Keratinocyte (primary cell): ENCODE data around the gene QSOX2. TPM values are rescaled to one million over a fixed set of nuclear protein-coding genes. Genes with fewer than 3 reads are reported as not detected.

ENCODE experiments used
- DNase-seq: peaks from one replicate; pipeline ENCODE4 v3.0.0-alpha.2; 2011; ENCODE audit warnings: low read depth, missing footprints, low spot score
- FAIRE-seq: peaks from 2 replicates; lab custom pipeline; 2011; peaks lifted over from hg19 to GRCh38; lab: Jason Lieb, UNC
- H2AFZ ChIP-seq: 2 replicates; pipeline ENCODE4 v1.6.0; 2012; ENCODE audit warnings: low read length, control low read depth, inconsistent platforms; ENCODE audit not compliant: control insufficient read depth
- H3K27ac ChIP-seq: 2 replicates; pipeline ENCODE4 v1.5.1; 2011; ENCODE audit warnings: low read length; ENCODE audit not compliant: control insufficient read depth, insufficient read depth
- H3K27me3 ChIP-seq: 3 replicates; pipeline ENCODE4 v1.6.0; 2011; ENCODE audit warnings: low read length; ENCODE audit not compliant: control insufficient read depth, insufficient read depth; ENCODE audit errors: extremely low read depth
- H3K36me3 ChIP-seq, 2 experiments: 2 replicates in 1 of 2; 3 replicates in 1 of 2; pipeline ENCODE4 v1.5.1; 2011; ENCODE audit warnings: low read length in 2 of 2, mild to moderate bottlenecking in 1 of 2; ENCODE audit not compliant: control insufficient read depth in 2 of 2, insufficient read depth in 2 of 2; ENCODE audit errors: extremely low read depth in 1 of 2
- H3K4me1 ChIP-seq: 3 replicates; pipeline ENCODE4 v1.5.1; 2011; ENCODE audit warnings: low read length; ENCODE audit not compliant: control insufficient read depth, insufficient read depth; ENCODE audit errors: extremely low read depth
- H3K4me2 ChIP-seq: 3 replicates; pipeline ENCODE4 v1.6.0; 2011; ENCODE audit warnings: low read depth, low read length; ENCODE audit not compliant: control insufficient read depth, insufficient read depth; ENCODE audit errors: extremely low read depth
- H3K4me3 ChIP-seq, 3 experiments: fragments of 200-600 bp in 1 of 3; sonication (generic) in 1 of 3; 2 replicates in 2 of 3; 3 replicates in 1 of 3; pipeline ENCODE4 v1.5.1; 2011 to 2016; ENCODE audit warnings: low read length in 3 of 3, mild to moderate bottlenecking in 3 of 3, control low read depth in 2 of 3, inconsistent platforms in 1 of 3, low read depth in 1 of 3, mixed read lengths in 1 of 3, mixed run types in 1 of 3, moderate library complexity in 1 of 3; ENCODE audit not compliant: control insufficient read depth in 2 of 3, insufficient read depth in 2 of 3; ENCODE audit errors: extremely low read depth in 1 of 3
- H3K79me2 ChIP-seq: 2 replicates; pipeline ENCODE4 v1.6.0; 2012; ENCODE audit warnings: low read length; ENCODE audit not compliant: control insufficient read depth, insufficient read depth
- H3K9ac ChIP-seq: 3 replicates; pipeline ENCODE4 v1.6.0; 2011; ENCODE audit warnings: low read length; ENCODE audit not compliant: control insufficient read depth, insufficient read depth; ENCODE audit errors: extremely low read depth
- H3K9me1 ChIP-seq: 3 replicates; pipeline ENCODE4 v1.6.0; 2011; ENCODE audit warnings: low read length; ENCODE audit not compliant: control insufficient read depth, insufficient read depth; ENCODE audit errors: extremely low read depth
- H3K9me3 ChIP-seq: 2 replicates; pipeline ENCODE4 v1.5.1; 2012; ENCODE audit warnings: low read depth, low read length; ENCODE audit not compliant: control insufficient read depth
- H4K20me1 ChIP-seq: 3 replicates; pipeline ENCODE4 v1.6.0; 2011; ENCODE audit warnings: low read length; ENCODE audit not compliant: control insufficient read depth, insufficient read depth; ENCODE audit errors: extremely low read depth
- CTCF ChIP-seq, 3 experiments: IDR thresholded peaks in 1 of 3; conservative IDR thresholded peaks in 1 of 3; optimal IDR thresholded peaks in 1 of 3; 2 replicates in 2 of 3; 3 replicates in 1 of 3; pipeline versions ENCODE3 to v1.5.1; 2011; ENCODE audit warnings: low read length in 3 of 3, mild to moderate bottlenecking in 3 of 3, moderate library complexity in 2 of 3, control low read depth in 1 of 3, inconsistent platforms in 1 of 3; ENCODE audit not compliant: insufficient read depth in 2 of 3; ENCODE audit errors: extremely low read depth in 1 of 3
- EZH2 ChIP-seq: IDR thresholded peaks from one replicate; pipeline ENCODE4 v1.6.1; 2012; ENCODE audit warnings: inconsistent platforms, mild to moderate bottlenecking, low read length, moderate library complexity
- dilution Hi-C: fragments of 300-500 bp; cut with MboI; formaldehyde crosslinking; loops from one replicate; pipeline ENCODE4 v1.7.0; 2020; ENCODE audit warnings: low sequenced_read_pairs; ENCODE audit not compliant: extremely low pct_ligation_motif_present
- polyA plus RNA-seq, 5 experiments: library from polyadenylated mRNA; depleted of rRNA in 3 of 5; stranded (reverse) in 3 of 5; stranded (forward) in 1 of 5; unstranded in 1 of 5; fragments of >200 nt; gene quantifications; 1 replicate in 1 of 5; 2 replicates in 3 of 5; 3 replicates in 1 of 5; pipeline versions ENCODE4 v1.2.1 to v1.2.3, GENCODE V29; 2011 to 2012; ENCODE audit warnings: missing spikeins in 2 of 5, low read depth in 1 of 5, low replicate concordance in 1 of 5

QSOX2 gene
- polyA plus RNA-seq, 1 donor (not counting 4 experiments of a cell fraction or from before 2014, with no cell fraction given) = 11.9 TPM

GRCh38 chr9:136287960-136288753, 42.5 kb upstream of the QSOX2 start:
- no peak for TF ChIP-seq CTCF (optimal IDR thresholded peaks at IDR 0.05 in 1 of 3, IDR thresholded peaks at IDR 0.05 in 1 of 3, conservative IDR thresholded peaks at IDR 0.05 in 1 of 3; ENCODE audit: extremely low read depth in 1 of 3, insufficient read depth in 2 of 3, low read length in 3 of 3)
- no peak for TF ChIP-seq EZH2
- no peaks in the 10 kb centered on the region for H3K36me3 ChIP-seq
- peaks cover 34% of the 10 kb centered on the region for H3K27me3 ChIP-seq
- no peak overlapping the region for H3K9ac ChIP-seq
- no peaks in the 10 kb centered on the region for H3K79me2 ChIP-seq
- DNase-seq = no peak
- FAIRE-seq = no peak
- no peaks in the 10 kb centered on the region for H3K9me1 ChIP-seq
- dilution Hi-C loops = no loop called here
- peaks cover 3% of the 10 kb centered on the region for H3K4me1 ChIP-seq
- H4K20me1 ChIP-seq = no peaks in the 10 kb centered on the region
- no peak overlapping the region for H3K4me3 ChIP-seq
- H2AFZ ChIP-seq = no peak overlapping the region
- no peak overlapping the region for H3K27ac ChIP-seq
- no peaks in the 10 kb centered on the region for H3K9me3 ChIP-seq
- no peak overlapping the region for H3K4me2 ChIP-seq

DNA sequence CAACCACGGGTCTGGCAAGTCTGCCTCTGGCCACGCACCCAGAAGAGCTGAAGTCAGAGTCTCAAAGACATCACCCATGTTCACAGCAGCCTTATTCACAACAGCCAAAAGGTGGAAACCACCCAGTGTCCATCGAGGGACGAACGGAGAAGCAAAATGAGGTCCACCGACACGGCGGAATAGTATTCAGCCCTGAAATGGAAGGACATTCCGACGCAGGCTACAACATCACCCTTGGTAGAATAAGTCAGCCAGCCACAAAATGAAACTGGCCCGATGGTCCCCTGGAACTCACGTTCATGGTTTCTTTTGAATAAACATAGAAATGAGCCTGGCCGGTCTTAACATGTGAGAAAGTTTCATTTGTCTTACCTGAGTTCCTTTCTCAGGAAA, 41.4 kb upstream of the QSOX2 start:
- H3K9me1 ChIP-seq = no peaks in the 10 kb centered on the region
- no peaks in the 10 kb centered on the region for H3K79me2 ChIP-seq
- no peaks in the 10 kb centered on the region for H3K36me3 ChIP-seq
- peaks cover 29% of the 10 kb centered on the region for H3K27me3 ChIP-seq
- H3K9ac ChIP-seq = no peak overlapping the region
- H4K20me1 ChIP-seq = no peaks in the 10 kb centered on the region
- no peak overlapping the region for H2AFZ ChIP-seq
- no peak overlapping the region for H3K4me2 ChIP-seq
- no peaks in the 10 kb centered on the region for H3K9me3 ChIP-seq
- peaks cover 3% of the 10 kb centered on the region for H3K4me1 ChIP-seq
- no peak for DNase-seq
- dilution Hi-C loops = no loop called here
- TF ChIP-seq CTCF (optimal IDR thresholded peaks at IDR 0.05 in 1 of 3, IDR thresholded peaks at IDR 0.05 in 1 of 3, conservative IDR thresholded peaks at IDR 0.05 in 1 of 3; ENCODE audit: extremely low read depth in 1 of 3, insufficient read depth in 2 of 3, low read length in 3 of 3) = no peak
- no peak for TF ChIP-seq EZH2
- H3K4me3 ChIP-seq = no peak overlapping the region
- H3K27ac ChIP-seq = no peak overlapping the region
- FAIRE-seq = no peak
